HepG2 (cell line): Measurements from ENCODE around the gene RPL39. TPM values are rescaled to one million over a fixed set of nuclear protein-coding genes. Genes with fewer than 3 reads are reported as not detected.
A peak's percentile ranks its signal among the peaks of the same experiment; 100 is the strongest.

Experiments
- AGO2 ChIP-seq: fragments of 200-400 bp; formaldehyde crosslinking; optimal IDR thresholded peaks from 2 replicates; pipeline ENCODE3; 2017; ENCODE audit warnings: mild to moderate bottlenecking, low read depth, low read length, moderate library complexity
- CENPT ChIP-seq: sonication (generic); formaldehyde crosslinking; IDR thresholded peaks from 2 replicates; pipeline ENCODE4 v1.8.0; 2022; ENCODE audit warnings: low read depth, mild to moderate bottlenecking, moderate library complexity, missing genetic modification reagents
- HOXA5 ChIP-seq: sonication (generic); formaldehyde crosslinking; IDR thresholded peaks from 2 replicates; pipeline ENCODE4 v1.4.0; 2020; ENCODE audit warnings: missing genetic modification reagents
- NCOA2 ChIP-seq: sonication (generic); formaldehyde crosslinking; IDR thresholded peaks from 2 replicates; pipeline ENCODE4 v1.8.0; 2022; ENCODE audit warnings: inconsistent platforms
- RBM39 ChIP-seq: fragments of 200-400 bp; formaldehyde crosslinking; IDR thresholded peaks from one replicate; pipeline ENCODE4 v1.6.1; 2018; ENCODE audit warnings: antibody characterized with exemption, mild to moderate bottlenecking, low read depth, low read length; ENCODE audit not compliant: poor library complexity, severe bottlenecking
- SATB2 ChIP-seq: sonication (generic); formaldehyde crosslinking; IDR thresholded peaks from 2 replicates; pipeline ENCODE4 v1.5.0; 2020; ENCODE audit warnings: missing genetic modification reagents
- SP5 ChIP-seq: IDR thresholded peaks from 2 replicates; pipeline ENCODE4 v1.6.1; 2016; ENCODE audit warnings: low read depth, borderline replicate concordance
- SPEN ChIP-seq: sonication (generic); formaldehyde crosslinking; IDR thresholded peaks from 2 replicates; pipeline ENCODE4 v1.5.1; 2020; ENCODE audit warnings: low read depth, mild to moderate bottlenecking, missing genetic modification reagents
- ZNF430 ChIP-seq: sonication (generic); formaldehyde crosslinking; IDR thresholded peaks from 2 replicates; pipeline ENCODE4 v1.9.0; 2021; ENCODE audit warnings: mild to moderate bottlenecking, missing genetic modification reagents
- ZNF564 ChIP-seq: sonication (generic); formaldehyde crosslinking; IDR thresholded peaks from 2 replicates; pipeline ENCODE4 v1.8.1; 2023; ENCODE audit warnings: mild to moderate bottlenecking, missing genetic modification reagents
- ZNF891 ChIP-seq: sonication (generic); formaldehyde crosslinking; IDR thresholded peaks from 2 replicates; pipeline ENCODE4 v1.5.0; 2020; ENCODE audit warnings: mild to moderate bottlenecking, missing genetic modification reagents
- polyA plus RNA-seq, 8 experiments: library from polyadenylated mRNA; depleted of rRNA in 3 of 8; stranded (reverse) in 7 of 8; unstranded in 1 of 8; fragments of >200 nt; fragmentation: Illumina TruSeq in 4 of 8; extraction: Trizol in 4 of 8; gene quantifications; 2 replicates each; pipeline versions ENCODE4 v1.2.1 to v1.2.3, GENCODE V29; 2011 to 2016; ENCODE audit warnings: low read depth in 4 of 8, missing spikeins in 1 of 8, mixed read lengths in 1 of 8; ENCODE audit not compliant: insufficient read depth in 1 of 8
- total RNA-seq, 5 experiments: library from RNA; depleted of rRNA; stranded (reverse); fragments of >200 nt; fragmentation: Illumina TruSeq; extraction: Trizol; gene quantifications; 2 replicates each; pipeline ENCODE4 v1.2.3, GENCODE V29; 2016; ENCODE audit warnings: low read depth in 1 of 5
- TF ChIP-seq, protein P1 (sequence below): sonication (generic); formaldehyde crosslinking; IDR thresholded peaks from 2 replicates; pipeline ENCODE4 v1.4.0; 2020; ENCODE audit warnings: missing genetic modification reagents
- TF ChIP-seq, protein P2 (sequence below): sonication (generic); formaldehyde crosslinking; IDR thresholded peaks from 2 replicates; pipeline ENCODE4 v1.5.0; 2020; ENCODE audit warnings: missing genetic modification reagents
- TF ChIP-seq, protein P3 (sequence below): sonication (generic); formaldehyde crosslinking; IDR thresholded peaks from 2 replicates; pipeline ENCODE4 v1.5.0; 2020; ENCODE audit warnings: missing genetic modification reagents, mild to moderate bottlenecking, borderline replicate concordance
- TF ChIP-seq, protein P4 (sequence below): sonication (generic); formaldehyde crosslinking; IDR thresholded peaks from 2 replicates; pipeline ENCODE4 v1.8.1; 2023; ENCODE audit warnings: mild to moderate bottlenecking, moderate library complexity, missing genetic modification reagents
- TF ChIP-seq, protein P5 (sequence below): sonication (generic); formaldehyde crosslinking; IDR thresholded peaks from 2 replicates; pipeline ENCODE4 v1.4.0; 2020; ENCODE audit warnings: missing genetic modification reagents
- TF ChIP-seq, protein P6 (sequence below): sonication (generic); formaldehyde crosslinking; IDR thresholded peaks from 2 replicates; pipeline ENCODE4 v1.5.0; 2020; ENCODE audit warnings: missing genetic modification reagents
- TF ChIP-seq, protein P7 (sequence below): sonication (generic); formaldehyde crosslinking; IDR thresholded peaks from 2 replicates; pipeline ENCODE4 v1.8.0; 2022; ENCODE audit warnings: mild to moderate bottlenecking, missing genetic modification reagents; ENCODE audit not compliant: insufficient replicate concordance

Gene RPL39
- total and polyA plus RNA-seq, 2 of the 13 experiments (the other 11 are each of a cell fraction or from before 2014, with no cell fraction given) = 2,312 to 3,547 TPM

DNA sequence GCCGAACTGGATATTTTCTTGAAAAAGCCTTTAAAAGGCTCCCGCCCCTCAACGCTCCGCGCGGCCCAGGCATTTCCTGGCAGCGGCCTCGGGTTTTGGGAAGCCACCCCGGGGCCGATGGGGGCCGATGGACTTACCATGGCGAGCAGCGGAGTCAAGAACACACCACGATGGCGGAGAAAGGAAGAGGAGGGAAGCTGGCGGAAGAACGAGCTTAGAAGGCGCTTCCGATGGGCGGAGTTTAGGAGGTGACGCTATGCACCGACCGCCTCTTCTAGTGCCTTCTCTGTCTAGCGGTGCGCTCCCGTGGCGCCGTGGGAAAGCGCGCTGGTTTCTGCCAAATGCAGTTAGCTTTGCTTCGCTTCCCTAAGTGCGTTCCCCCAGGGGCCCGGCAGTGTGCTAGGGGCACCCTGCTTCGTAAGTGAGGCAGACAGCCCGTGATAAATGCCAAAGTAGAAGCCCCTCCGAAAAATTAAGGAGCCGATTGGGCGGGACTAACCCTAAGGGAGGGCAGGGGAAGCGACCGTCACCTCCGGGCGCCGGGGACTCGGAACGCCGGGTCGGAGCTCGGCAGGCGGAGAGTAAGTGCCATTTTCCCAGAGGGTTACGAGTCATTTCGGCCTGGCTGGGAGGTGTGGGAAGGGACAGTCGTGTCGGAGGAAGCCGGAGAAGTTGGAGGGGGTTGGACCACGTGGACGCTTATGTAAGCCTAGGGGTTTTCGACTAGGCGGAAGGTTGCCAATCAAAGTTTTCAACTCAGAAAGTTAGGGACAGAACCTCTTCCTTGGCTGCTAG lies at the start of gene RPL39 (continued):
- 0 out of 2 replicates have a peak, but pooled peaks have one; percentile 30 for TF ChIP-seq ZNF891 (CRISPR knock-in tag)
- no peak for TF ChIP-seq CENPT (CRISPR knock-in tag)
- TF ChIP-seq, protein P1, sequence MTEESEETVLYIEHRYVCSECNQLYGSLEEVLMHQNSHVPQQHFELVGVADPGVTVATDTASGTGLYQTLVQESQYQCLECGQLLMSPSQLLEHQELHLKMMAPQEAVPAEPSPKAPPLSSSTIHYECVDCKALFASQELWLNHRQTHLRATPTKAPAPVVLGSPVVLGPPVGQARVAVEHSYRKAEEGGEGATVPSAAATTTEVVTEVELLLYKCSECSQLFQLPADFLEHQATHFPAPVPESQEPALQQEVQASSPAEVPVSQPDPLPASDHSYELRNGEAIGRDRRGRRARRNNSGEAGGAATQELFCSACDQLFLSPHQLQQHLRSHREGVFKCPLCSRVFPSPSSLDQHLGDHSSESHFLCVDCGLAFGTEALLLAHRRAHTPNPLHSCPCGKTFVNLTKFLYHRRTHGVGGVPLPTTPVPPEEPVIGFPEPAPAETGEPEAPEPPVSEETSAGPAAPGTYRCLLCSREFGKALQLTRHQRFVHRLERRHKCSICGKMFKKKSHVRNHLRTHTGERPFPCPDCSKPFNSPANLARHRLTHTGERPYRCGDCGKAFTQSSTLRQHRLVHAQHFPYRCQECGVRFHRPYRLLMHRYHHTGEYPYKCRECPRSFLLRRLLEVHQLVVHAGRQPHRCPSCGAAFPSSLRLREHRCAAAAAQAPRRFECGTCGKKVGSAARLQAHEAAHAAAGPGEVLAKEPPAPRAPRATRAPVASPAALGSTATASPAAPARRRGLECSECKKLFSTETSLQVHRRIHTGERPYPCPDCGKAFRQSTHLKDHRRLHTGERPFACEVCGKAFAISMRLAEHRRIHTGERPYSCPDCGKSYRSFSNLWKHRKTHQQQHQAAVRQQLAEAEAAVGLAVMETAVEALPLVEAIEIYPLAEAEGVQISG (CRISPR knock-in tag) = no peak
- no peak for TF ChIP-seq NCOA2
- TF ChIP-seq, protein P2, sequence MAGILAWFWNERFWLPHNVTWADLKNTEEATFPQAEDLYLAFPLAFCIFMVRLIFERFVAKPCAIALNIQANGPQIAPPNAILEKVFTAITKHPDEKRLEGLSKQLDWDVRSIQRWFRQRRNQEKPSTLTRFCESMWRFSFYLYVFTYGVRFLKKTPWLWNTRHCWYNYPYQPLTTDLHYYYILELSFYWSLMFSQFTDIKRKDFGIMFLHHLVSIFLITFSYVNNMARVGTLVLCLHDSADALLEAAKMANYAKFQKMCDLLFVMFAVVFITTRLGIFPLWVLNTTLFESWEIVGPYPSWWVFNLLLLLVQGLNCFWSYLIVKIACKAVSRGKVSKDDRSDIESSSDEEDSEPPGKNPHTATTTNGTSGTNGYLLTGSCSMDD (CRISPR knock-in tag) = no peak
- TF ChIP-seq ZNF564 (CRISPR knock-in tag) = no peak
- TF ChIP-seq, protein P3, sequence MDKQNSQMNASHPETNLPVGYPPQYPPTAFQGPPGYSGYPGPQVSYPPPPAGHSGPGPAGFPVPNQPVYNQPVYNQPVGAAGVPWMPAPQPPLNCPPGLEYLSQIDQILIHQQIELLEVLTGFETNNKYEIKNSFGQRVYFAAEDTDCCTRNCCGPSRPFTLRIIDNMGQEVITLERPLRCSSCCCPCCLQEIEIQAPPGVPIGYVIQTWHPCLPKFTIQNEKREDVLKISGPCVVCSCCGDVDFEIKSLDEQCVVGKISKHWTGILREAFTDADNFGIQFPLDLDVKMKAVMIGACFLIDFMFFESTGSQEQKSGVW (CRISPR knock-in tag) = no peak
- no peak for TF ChIP-seq ZNF430 (CRISPR knock-in tag)
- no peak for TF ChIP-seq SATB2
- TF ChIP-seq, protein P4, sequence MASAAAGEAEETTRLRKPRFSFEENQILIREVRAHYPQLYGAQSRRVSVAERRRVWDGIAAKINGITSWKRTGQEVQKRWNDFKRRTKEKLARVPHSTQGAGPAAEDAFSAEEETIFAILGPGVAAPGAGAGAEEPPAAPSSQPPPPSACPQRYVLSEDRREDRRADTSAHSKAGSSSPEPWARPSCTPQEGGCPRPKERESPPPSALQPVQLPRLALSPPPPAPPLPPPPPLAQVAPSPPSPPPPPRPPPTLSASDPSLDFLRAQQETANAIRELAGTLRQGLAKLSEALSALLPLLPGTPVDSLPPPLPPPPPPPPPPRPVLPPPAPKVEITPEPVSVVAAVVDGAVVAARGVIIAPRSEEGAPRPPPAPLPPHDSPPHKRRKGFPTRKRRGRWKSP (CRISPR knock-in tag) = peak; percentile 73; the same call in 1 of the 2 replicates
- no peak for TF ChIP-seq AGO2
- TF ChIP-seq, protein P5, sequence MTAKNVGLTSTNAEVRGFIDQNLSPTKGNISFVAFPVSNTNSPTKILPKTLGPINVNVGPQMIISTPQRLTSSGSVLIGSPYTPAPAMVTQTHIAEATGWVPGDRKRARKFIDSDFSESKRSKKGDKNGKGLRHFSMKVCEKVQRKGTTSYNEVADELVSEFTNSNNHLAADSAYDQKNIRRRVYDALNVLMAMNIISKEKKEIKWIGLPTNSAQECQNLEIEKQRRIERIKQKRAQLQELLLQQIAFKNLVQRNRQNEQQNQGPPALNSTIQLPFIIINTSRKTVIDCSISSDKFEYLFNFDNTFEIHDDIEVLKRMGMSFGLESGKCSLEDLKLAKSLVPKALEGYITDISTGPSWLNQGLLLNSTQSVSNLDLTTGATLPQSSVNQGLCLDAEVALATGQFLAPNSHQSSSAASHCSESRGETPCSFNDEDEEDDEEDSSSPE = peak; percentile 57; the same call in 1 of the 2 replicates
- TF ChIP-seq RBM39 = peak; percentile 65
- TF ChIP-seq, protein P6, sequence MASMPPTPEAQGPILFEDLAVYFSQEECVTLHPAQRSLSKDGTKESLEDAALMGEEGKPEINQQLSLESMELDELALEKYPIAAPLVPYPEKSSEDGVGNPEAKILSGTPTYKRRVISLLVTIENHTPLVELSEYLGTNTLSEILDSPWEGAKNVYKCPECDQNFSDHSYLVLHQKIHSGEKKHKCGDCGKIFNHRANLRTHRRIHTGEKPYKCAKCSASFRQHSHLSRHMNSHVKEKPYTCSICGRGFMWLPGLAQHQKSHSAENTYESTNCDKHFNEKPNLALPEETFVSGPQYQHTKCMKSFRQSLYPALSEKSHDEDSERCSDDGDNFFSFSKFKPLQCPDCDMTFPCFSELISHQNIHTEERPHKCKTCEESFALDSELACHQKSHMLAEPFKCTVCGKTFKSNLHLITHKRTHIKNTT (CRISPR knock-in tag) = no peak
- peak; percentile 53; the same call in 1 of the 2 replicates for TF ChIP-seq HOXA5
- TF ChIP-seq SPEN (CRISPR knock-in tag) = peak; percentile 83; the same call in 1 of the 2 replicates
- peak; percentile 10; the same call in 1 of the 2 replicates for TF ChIP-seq SP5 (CRISPR knock-in tag)
- TF ChIP-seq, protein P7, sequence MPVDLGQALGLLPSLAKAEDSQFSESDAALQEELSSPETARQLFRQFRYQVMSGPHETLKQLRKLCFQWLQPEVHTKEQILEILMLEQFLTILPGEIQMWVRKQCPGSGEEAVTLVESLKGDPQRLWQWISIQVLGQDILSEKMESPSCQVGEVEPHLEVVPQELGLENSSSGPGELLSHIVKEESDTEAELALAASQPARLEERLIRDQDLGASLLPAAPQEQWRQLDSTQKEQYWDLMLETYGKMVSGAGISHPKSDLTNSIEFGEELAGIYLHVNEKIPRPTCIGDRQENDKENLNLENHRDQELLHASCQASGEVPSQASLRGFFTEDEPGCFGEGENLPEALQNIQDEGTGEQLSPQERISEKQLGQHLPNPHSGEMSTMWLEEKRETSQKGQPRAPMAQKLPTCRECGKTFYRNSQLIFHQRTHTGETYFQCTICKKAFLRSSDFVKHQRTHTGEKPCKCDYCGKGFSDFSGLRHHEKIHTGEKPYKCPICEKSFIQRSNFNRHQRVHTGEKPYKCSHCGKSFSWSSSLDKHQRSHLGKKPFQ (CRISPR knock-in tag) = no peak
